K562 (cell line): ENCODE data around the gene SIX1. TPM values are rescaled to one million over a fixed set of nuclear protein-coding genes. Genes with fewer than 3 reads are reported as not detected.

Experiments
- ATAC-seq: fragments of 200-7000 bp; cut with Tn5 transposase; 3 replicates; pipeline ENCODE4 v1.9.1; 2020; ENCODE audit warnings: moderate library complexity
- BruUV-seq: library from RNA; stranded (reverse); fragments of 400-500 nt; replicated peaks from 2 replicates; lab custom pipeline; 2021; lab: Mats Ljungman, UMichigan
- CTCF ChIA-PET: fragments of 300-600 bp; formaldehyde crosslinking; extraction: SDS; loops from one replicate; lab custom pipeline; 2021; ENCODE audit warnings: low intra/inter-chr PET ratio; lab: Yijun Ruan, JAX
- POLR2A ChIA-PET: fragments of 300-600, 350-650 bp; sonication (Branson Sonifier 250); formaldehyde crosslinking; extraction: SDS; loops from one replicate; lab custom pipeline; 2021; ENCODE audit warnings: antibody characterized with exemption, inconsistent platforms; lab: Yijun Ruan, JAX
- DNase-seq, 4 experiments: peaks; one replicate each; pipeline versions ENCODE4 v3.0.0 to v3.0.0-alpha.2; 2011 to 2018; ENCODE audit warnings: low spot score in 3 of 4, mixed read lengths in 3 of 4; ENCODE audit errors: extremely low read depth in 1 of 4
- FAIRE-seq: peaks from 2 replicates; lab custom pipeline; 2011; peaks lifted over from hg19 to GRCh38; lab: Jason Lieb, UNC
- H2AFZ ChIP-seq: 2 replicates; pipeline ENCODE4 v1.6.0; 2011; ENCODE audit warnings: low read depth, low read length, control low read depth, inconsistent platforms
- H3K27ac ChIP-seq: fragments of 200-600 bp; 3 replicates; pipeline ENCODE4 v1.8.0; 2011; ENCODE audit warnings: low read depth, mild to moderate bottlenecking, control low read depth, inconsistent platforms, low read length, moderate library complexity, mixed read lengths; ENCODE audit errors: extremely low read depth
- H3K27me3 ChIP-seq, 2 experiments: fragments of 300-600 bp in 1 of 2; 2 replicates in 1 of 2; 3 replicates in 1 of 2; pipeline versions ENCODE4 v1.6.0 to v1.8.0; 2011; ENCODE audit warnings: inconsistent platforms in 2 of 2, low read length in 2 of 2, mild to moderate bottlenecking in 1 of 2, mixed read lengths in 1 of 2, moderate library complexity in 1 of 2; ENCODE audit not compliant: control insufficient read depth in 2 of 2, insufficient read depth in 2 of 2
- H3K36me3 ChIP-seq: fragments of 300-600 bp; 3 replicates; pipeline ENCODE4 v1.8.0; 2011; ENCODE audit warnings: mild to moderate bottlenecking, low read length, inconsistent platforms; ENCODE audit not compliant: control insufficient read depth, insufficient read depth
- H3K4me1 ChIP-seq, 2 experiments: fragments of 200-600 bp in 1 of 2; replicated peaks in 1 of 2; 2 replicates in 1 of 2; 3 replicates in 1 of 2; pipeline versions ENCODE4 v1.5.1 to v1.8.0; 2011; ENCODE audit warnings: inconsistent platforms in 2 of 2, low read length in 2 of 2, mild to moderate bottlenecking in 1 of 2, mixed read lengths in 1 of 2, moderate library complexity in 1 of 2; ENCODE audit not compliant: control insufficient read depth in 2 of 2, insufficient read depth in 2 of 2
- H3K4me2 ChIP-seq: 2 replicates; pipeline ENCODE4 v1.6.1; 2011; ENCODE audit warnings: low read length, control low read depth, inconsistent platforms, mixed read lengths; ENCODE audit not compliant: insufficient read depth
- H3K4me3 ChIP-seq: fragments of 200-600 bp; sonication (generic), shearing (Covaris generic); 2 replicates; pipeline ENCODE4 v1.5.1; 2016; ENCODE audit warnings: control low read depth, inconsistent platforms
- H3K79me2 ChIP-seq: fragments of 200-600 bp; 3 replicates; pipeline ENCODE4 v1.8.0; 2011; ENCODE audit warnings: low read length, inconsistent platforms; ENCODE audit not compliant: control insufficient read depth, insufficient read depth
- H3K9ac ChIP-seq, 2 experiments: 2 replicates each; pipeline versions ENCODE4 v1.6.0 to v1.6.1; 2011; ENCODE audit warnings: low read depth in 2 of 2, low read length in 2 of 2, control low read depth in 1 of 2, inconsistent platforms in 1 of 2, mild to moderate bottlenecking in 1 of 2, mixed read lengths in 1 of 2; ENCODE audit not compliant: insufficient read depth in 1 of 2
- H3K9me1 ChIP-seq: one replicate; pipeline ENCODE4 v1.6.0; 2011; ENCODE audit warnings: inconsistent platforms, mild to moderate bottlenecking, low read length, moderate library complexity; ENCODE audit not compliant: control insufficient read depth, insufficient read depth
- H3K9me3 ChIP-seq: replicated peaks from 2 replicates; pipeline ENCODE4 v1.5.1; 2011; ENCODE audit warnings: low read depth, low read length, inconsistent platforms; ENCODE audit not compliant: control insufficient read depth, insufficient read depth
- H4K20me1 ChIP-seq: replicated peaks from 2 replicates; pipeline ENCODE4 v1.6.1; 2011; ENCODE audit warnings: low read length, inconsistent platforms, mixed read lengths; ENCODE audit not compliant: control insufficient read depth, insufficient read depth
- BACH1 ChIP-seq: fragments of 200-800 bp; sonication (Bioruptor generic); IDR thresholded peaks from 2 replicates; pipeline ENCODE4 v1.6.1; 2016; ENCODE audit warnings: missing genetic modification characterization, missing compliant biosample characterization
- CAMTA2 ChIP-seq: fragments of 250-450 bp; sonication (Bioruptor Pico); conservative IDR thresholded peaks from 2 replicates; pipeline ENCODE4 v1.5.1; 2022
- CEBPB ChIP-seq: fragments of 450-650 bp; IDR thresholded peaks from 2 replicates; pipeline ENCODE4 v1.6.1; 2016; ENCODE audit warnings: missing genetic modification characterization, missing compliant biosample characterization
- ILK ChIP-seq: fragments of 450-650 bp; IDR thresholded peaks from 2 replicates; pipeline ENCODE4 v1.6.1; 2016; ENCODE audit warnings: missing genetic modification characterization, low read depth, mild to moderate bottlenecking, missing compliant biosample characterization, moderate library complexity, borderline replicate concordance
- JUND ChIP-seq, 2 experiments: IDR thresholded peaks; 2 replicates in 1 of 2; 3 replicates in 1 of 2; pipeline ENCODE4 v1.6.1; 2011; ENCODE audit warnings: borderline replicate concordance in 2 of 2, low read depth in 2 of 2, low read length in 2 of 2, improper control_type of control experiment in 1 of 2, missing biosample characterization in 1 of 2, missing genetic modification characterization in 1 of 2, missing genetic modification reagents in 1 of 2
- MAFG ChIP-seq: fragments of 450-650 bp; conservative IDR thresholded peaks from 2 replicates; pipeline ENCODE4 v1.6.1; 2016; ENCODE audit warnings: missing genetic modification characterization, missing compliant biosample characterization
- MYNN ChIP-seq, 2 experiments: sonication (generic); formaldehyde crosslinking in 1 of 2; IDR thresholded peaks; 2 replicates each; pipeline versions ENCODE4 v1.5.0 to v1.6.1; 2016 to 2020; ENCODE audit warnings: antibody characterized with exemption in 1 of 2, missing genetic modification reagents in 1 of 2
- NFE2 ChIP-seq: IDR thresholded peaks from 2 replicates; pipeline ENCODE4 v1.6.1; 2014; ENCODE audit warnings: antibody characterized with exemption, low read depth
- NFRKB ChIP-seq: fragments of 450-650 bp; IDR thresholded peaks from 2 replicates; pipeline ENCODE4 v1.6.1; 2016; ENCODE audit warnings: low read depth
- ZSCAN32 ChIP-seq: fragments of 450-650 bp; formaldehyde crosslinking; IDR thresholded peaks from 2 replicates; pipeline ENCODE4 v1.4.0; 2020; ENCODE audit warnings: mild to moderate bottlenecking, moderate library complexity
- WGBS: fragments of 100-300 bp; shearing (Covaris generic); methylation state at CpG from one replicate; pipeline ENCODE4 v1.1.6; 2016; ENCODE audit warnings: low coverage, mixed read lengths; ENCODE audit not compliant: insufficient coverage; ENCODE audit errors: missing lambda C conversion rate; 5-methylcytosine and 5-hydroxymethylcytosine counted together
- in situ Hi-C: fragments of 300-500 bp; cut with MboI; formaldehyde crosslinking; loops from 4 replicates; pipeline ENCODE4 v1.15.0; 2018; ENCODE audit warnings: inconsistent platforms, mixed read lengths
- intact Hi-C: fragments of 100-400 bp; cut with micrococcal nuclease; formaldehyde crosslinking; loops from 2 replicates; pipeline ENCODE4 v1.14.2; 2022
- polyA plus RNA-seq, 8 experiments: library from polyadenylated mRNA; depleted of rRNA in 4 of 8; stranded (reverse) in 5 of 8; unstranded in 3 of 8; fragments of >200 nt; fragmentation: Nextera tagmentation in 2 of 8; fragmentation: Illumina TruSeq in 1 of 8; extraction: Ambion mirVana in 2 of 8; extraction: Trizol in 1 of 8; gene quantifications; 2 replicates each; pipeline versions ENCODE4 v1.2.1 to v1.2.3, GENCODE V29; 2011 to 2014; ENCODE audit warnings: inconsistent platforms in 1 of 8, missing spikeins in 1 of 8
- total RNA-seq, 7 experiments: library from RNA; depleted of rRNA in 6 of 7; stranded (reverse); fragments of >200 nt in 6 of 7; fragmentation: Illumina TruSeq in 2 of 7; extraction: Trizol in 2 of 7; gene quantifications; 2 replicates each; pipeline versions ENCODE4 v1.2.1 to v1.2.3, GENCODE V29; 2011 to 2021; ENCODE audit warnings: low replicate concordance in 1 of 7
- TF ChIP-seq, protein P1 (sequence below): fragments of 450-650 bp; IDR thresholded peaks from 2 replicates; pipeline ENCODE4 v1.6.1; 2016; ENCODE audit warnings: missing biosample characterization, missing genetic modification characterization
- TF ChIP-seq, protein P2 (sequence below): fragments of 150-350 bp; conservative IDR thresholded peaks from 2 replicates; pipeline ENCODE4 v1.6.1; 2014; ENCODE audit warnings: low read length
- TF ChIP-seq, protein P3 (sequence below): conservative IDR thresholded peaks from 2 replicates; pipeline ENCODE4 v1.6.1; 2011; ENCODE audit warnings: low read depth, mild to moderate bottlenecking, low read length; ENCODE audit not compliant: control insufficient read depth
- TF ChIP-seq, protein P4 (sequence below): sonication (generic); formaldehyde crosslinking; IDR thresholded peaks from 2 replicates; pipeline ENCODE4 v1.8.1; 2023; ENCODE audit warnings: mild to moderate bottlenecking, missing genetic modification reagents

Gene SIX1
- total and polyA plus RNA-seq, 9 of the 15 experiments (the other 6 are each of a cell fraction or from before 2014, with no cell fraction given), result 0.27 to 0.80 (median 0.45) TPM

DNA sequence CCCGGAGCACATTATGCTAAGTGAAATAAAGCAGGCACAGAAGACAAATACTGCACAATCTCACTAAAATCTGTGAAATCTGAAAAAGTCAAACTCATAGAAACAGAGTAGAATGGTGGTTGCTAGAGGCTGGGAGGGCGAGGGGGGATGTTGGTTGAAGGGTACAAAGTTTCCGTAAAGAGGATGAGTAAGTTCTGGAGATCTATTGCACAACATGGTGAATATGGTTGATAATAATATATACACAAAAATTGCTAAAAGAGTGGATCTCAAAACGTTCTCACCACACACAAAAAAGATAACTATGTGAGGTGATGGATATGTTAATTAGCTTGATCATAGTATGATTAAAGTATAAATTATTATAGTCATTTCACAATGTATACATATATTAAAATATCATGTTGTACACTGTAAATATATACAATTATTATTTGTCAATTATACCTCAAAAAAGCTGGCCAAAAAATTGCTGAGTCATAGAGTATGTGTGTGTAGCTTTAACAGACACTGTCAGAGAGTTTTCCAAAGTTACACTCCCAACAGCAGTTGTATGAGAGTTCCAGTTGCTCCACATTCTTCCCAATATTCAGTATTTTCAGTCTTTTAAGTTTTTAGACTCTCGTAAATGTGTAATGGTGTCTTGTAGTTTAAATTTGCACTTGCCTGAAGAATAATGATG lies 19.3 kb upstream of the SIX1 start:
- no peaks in the 10 kb centered on the region for H3K9me3 ChIP-seq
- H3K27me3 ChIP-seq, result no peaks in the 10 kb centered on the region
- no peak for DNase-seq
- no peaks in the 10 kb centered on the region for H3K79me2 ChIP-seq
- ChIA-PET POLR2A (interaction anchor here (0.7 kb wide), 1 partner anchor 319 kb away, joined by 3 read pairs; no protein-coding TSS in a partner anchor), CTCF (no interaction called here)
- no peak overlapping the region for H3K27ac ChIP-seq
- no peak for ATAC-seq
- no peaks in the 10 kb centered on the region for H3K4me1 ChIP-seq
- H2AFZ ChIP-seq, result peak overlapping the region; percentile 62; the same call in 1 of the 2 replicates
- H3K9me1 ChIP-seq, result no peaks in the 10 kb centered on the region
- H3K9ac ChIP-seq, result no peak overlapping the region
- H3K4me2 ChIP-seq, result no peak overlapping the region
- intact Hi-C loops (no loop called here), in situ Hi-C loops (no loop called here)
- no peaks in the 10 kb centered on the region for H3K36me3 ChIP-seq
- no peak overlapping the region for H3K4me3 ChIP-seq
- H4K20me1 ChIP-seq, result no peaks in the 10 kb centered on the region
- FAIRE-seq, result peak; percentile 44
- BruUV-seq, result no TSS peak
- 35% methylated on average over 5 of the region's 5 CpGs for WGBS
- TF ChIP-seq CEBPB (tag), result peak; percentile 37; the same call in 1 of the 2 replicates
- no peak for TF ChIP-seq NFRKB
- TF ChIP-seq BACH1 (tag), result peak; percentile 63; the same call in 1 of the 2 replicates
- TF ChIP-seq ILK (tag), result no peak
- TF ChIP-seq JUND (IDR thresholded peaks at IDR 0.05; ENCODE audit: borderline replicate concordance, low read depth, low read length), result no peak
- TF ChIP-seq JUND (tag; IDR thresholded peaks at IDR 0.05; ENCODE audit: borderline replicate concordance, low read depth, low read length), result no peak
- TF ChIP-seq, protein P1, sequence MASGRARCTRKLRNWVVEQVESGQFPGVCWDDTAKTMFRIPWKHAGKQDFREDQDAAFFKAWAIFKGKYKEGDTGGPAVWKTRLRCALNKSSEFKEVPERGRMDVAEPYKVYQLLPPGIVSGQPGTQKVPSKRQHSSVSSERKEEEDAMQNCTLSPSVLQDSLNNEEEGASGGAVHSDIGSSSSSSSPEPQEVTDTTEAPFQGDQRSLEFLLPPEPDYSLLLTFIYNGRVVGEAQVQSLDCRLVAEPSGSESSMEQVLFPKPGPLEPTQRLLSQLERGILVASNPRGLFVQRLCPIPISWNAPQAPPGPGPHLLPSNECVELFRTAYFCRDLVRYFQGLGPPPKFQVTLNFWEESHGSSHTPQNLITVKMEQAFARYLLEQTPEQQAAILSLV (tag), result no peak
- TF ChIP-seq, protein P2, sequence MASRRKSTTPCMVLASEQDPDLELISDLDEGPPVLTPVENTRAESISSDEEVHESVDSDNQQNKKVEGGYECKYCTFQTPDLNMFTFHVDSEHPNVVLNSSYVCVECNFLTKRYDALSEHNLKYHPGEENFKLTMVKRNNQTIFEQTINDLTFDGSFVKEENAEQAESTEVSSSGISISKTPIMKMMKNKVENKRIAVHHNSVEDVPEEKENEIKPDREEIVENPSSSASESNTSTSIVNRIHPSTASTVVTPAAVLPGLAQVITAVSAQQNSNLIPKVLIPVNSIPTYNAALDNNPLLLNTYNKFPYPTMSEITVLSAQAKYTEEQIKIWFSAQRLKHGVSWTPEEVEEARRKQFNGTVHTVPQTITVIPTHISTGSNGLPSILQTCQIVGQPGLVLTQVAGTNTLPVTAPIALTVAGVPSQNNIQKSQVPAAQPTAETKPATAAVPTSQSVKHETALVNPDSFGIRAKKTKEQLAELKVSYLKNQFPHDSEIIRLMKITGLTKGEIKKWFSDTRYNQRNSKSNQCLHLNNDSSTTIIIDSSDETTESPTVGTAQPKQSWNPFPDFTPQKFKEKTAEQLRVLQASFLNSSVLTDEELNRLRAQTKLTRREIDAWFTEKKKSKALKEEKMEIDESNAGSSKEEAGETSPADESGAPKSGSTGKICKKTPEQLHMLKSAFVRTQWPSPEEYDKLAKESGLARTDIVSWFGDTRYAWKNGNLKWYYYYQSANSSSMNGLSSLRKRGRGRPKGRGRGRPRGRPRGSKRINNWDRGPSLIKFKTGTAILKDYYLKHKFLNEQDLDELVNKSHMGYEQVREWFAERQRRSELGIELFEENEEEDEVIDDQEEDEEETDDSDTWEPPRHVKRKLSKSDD, result no peak
- TF ChIP-seq NFE2, result peak; percentile 82
- TF ChIP-seq, protein P3, sequence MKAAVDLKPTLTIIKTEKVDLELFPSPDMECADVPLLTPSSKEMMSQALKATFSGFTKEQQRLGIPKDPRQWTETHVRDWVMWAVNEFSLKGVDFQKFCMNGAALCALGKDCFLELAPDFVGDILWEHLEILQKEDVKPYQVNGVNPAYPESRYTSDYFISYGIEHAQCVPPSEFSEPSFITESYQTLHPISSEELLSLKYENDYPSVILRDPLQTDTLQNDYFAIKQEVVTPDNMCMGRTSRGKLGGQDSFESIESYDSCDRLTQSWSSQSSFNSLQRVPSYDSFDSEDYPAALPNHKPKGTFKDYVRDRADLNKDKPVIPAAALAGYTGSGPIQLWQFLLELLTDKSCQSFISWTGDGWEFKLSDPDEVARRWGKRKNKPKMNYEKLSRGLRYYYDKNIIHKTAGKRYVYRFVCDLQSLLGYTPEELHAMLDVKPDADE, result no peak
- peak; percentile 86 for TF ChIP-seq MAFG
- TF ChIP-seq CAMTA2, result no peak
- TF ChIP-seq MYNN (IDR thresholded peaks at IDR 0.05), result no peak
- TF ChIP-seq MYNN (CRISPR knock-in tag; IDR thresholded peaks at IDR 0.05), result no peak
- TF ChIP-seq, protein P4, sequence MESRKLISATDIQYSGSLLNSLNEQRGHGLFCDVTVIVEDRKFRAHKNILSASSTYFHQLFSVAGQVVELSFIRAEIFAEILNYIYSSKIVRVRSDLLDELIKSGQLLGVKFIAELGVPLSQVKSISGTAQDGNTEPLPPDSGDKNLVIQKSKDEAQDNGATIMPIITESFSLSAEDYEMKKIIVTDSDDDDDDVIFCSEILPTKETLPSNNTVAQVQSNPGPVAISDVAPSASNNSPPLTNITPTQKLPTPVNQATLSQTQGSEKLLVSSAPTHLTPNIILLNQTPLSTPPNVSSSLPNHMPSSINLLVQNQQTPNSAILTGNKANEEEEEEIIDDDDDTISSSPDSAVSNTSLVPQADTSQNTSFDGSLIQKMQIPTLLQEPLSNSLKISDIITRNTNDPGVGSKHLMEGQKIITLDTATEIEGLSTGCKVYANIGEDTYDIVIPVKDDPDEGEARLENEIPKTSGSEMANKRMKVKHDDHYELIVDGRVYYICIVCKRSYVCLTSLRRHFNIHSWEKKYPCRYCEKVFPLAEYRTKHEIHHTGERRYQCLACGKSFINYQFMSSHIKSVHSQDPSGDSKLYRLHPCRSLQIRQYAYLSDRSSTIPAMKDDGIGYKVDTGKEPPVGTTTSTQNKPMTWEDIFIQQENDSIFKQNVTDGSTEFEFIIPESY (CRISPR knock-in tag), result no peak
- no peak for TF ChIP-seq ZSCAN32 (CRISPR knock-in tag)
